ENCODE data around the gene PRKCZ.

Gene PRKCZ

DNA sequence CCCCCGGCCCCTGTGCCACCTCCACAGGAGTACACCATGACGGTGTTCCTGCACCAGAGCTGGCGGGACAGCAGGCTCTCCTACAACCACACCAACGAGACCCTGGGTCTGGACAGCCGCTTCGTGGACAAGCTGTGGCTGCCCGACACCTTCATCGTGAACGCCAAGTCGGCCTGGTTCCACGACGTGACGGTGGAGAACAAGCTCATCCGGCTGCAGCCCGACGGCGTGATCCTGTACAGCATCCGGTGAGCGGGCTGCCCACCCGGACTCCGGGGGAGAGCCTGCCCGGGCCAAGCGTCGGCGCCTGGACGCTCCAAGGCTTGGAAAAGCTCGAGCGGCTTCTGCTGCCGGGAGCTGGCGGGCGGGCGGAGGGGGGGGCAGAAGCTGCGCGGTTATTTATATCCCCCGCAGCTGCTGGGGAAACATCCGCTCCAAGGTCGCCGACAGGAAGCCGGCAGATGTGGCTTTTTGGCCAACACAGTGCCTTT is 24.7 kb upstream of the PRKCZ start:
- no peak for TF ChIP-seq EZH2phosphoT487 (IDR thresholded peaks at IDR 0.05; ENCODE audit: low read depth)
- TF ChIP-seq, protein P1, sequence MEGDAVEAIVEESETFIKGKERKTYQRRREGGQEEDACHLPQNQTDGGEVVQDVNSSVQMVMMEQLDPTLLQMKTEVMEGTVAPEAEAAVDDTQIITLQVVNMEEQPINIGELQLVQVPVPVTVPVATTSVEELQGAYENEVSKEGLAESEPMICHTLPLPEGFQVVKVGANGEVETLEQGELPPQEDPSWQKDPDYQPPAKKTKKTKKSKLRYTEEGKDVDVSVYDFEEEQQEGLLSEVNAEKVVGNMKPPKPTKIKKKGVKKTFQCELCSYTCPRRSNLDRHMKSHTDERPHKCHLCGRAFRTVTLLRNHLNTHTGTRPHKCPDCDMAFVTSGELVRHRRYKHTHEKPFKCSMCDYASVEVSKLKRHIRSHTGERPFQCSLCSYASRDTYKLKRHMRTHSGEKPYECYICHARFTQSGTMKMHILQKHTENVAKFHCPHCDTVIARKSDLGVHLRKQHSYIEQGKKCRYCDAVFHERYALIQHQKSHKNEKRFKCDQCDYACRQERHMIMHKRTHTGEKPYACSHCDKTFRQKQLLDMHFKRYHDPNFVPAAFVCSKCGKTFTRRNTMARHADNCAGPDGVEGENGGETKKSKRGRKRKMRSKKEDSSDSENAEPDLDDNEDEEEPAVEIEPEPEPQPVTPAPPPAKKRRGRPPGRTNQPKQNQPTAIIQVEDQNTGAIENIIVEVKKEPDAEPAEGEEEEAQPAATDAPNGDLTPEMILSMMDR (IDR thresholded peaks at IDR 0.05; ENCODE audit: low read depth, low read length) = no peak

DNA sequence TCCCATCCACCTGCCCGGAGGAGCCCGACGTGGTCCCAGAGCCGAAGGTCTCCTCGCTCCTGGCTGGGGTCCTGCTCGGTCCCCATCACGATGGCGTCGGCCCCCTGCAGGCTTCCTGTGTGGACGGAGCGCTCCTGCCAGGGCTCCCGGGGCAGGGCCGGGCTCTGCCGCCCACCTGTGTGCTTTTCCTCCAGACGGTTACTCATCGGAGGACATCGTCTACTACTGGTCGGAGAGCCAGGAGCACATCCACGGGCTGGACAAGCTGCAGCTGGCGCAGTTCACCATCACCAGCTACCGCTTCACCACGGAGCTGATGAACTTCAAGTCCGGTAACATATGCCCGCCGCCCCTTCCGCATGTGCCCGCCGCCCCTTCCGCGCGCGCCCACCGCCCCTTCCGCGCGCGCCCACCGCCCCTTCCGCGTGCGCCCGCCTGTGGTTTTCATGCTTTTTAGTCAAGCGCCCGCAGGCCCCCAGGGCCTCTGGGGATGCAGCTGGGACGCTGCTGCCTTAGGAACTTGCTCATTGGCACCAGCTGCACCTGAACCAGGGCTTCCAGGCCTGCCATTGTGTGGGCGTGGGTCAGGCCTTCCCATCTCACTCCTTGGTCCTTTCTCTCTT is 22.1 kb upstream of the PRKCZ start:
- no peaks in the 10 kb centered on the region for H3K9me3 ChIP-seq (ENCODE audit: insufficient read depth, low read length)
- no peaks in the 10 kb centered on the region for H3K36me3 ChIP-seq (replicated peaks; ENCODE audit: low read depth, low read length)
- H3K4me3 ChIP-seq (ENCODE audit: low read length) = no peak overlapping the region
- no peaks in the 10 kb centered on the region for H4K20me1 ChIP-seq (ENCODE audit: insufficient read depth, low read length)
- H3K9ac ChIP-seq (ENCODE audit: low read length) = no peak overlapping the region
- H3K27ac ChIP-seq (ENCODE audit: low read length) = no peak overlapping the region
- no peaks in the 10 kb centered on the region for H3K4me1 ChIP-seq (ENCODE audit: low read length)
- TF ChIP-seq EZH2phosphoT487 (IDR thresholded peaks at IDR 0.05; ENCODE audit: low read depth) = no peak
- TF ChIP-seq, protein P1 (IDR thresholded peaks at IDR 0.05; ENCODE audit: low read depth, low read length) = no peak
- peaks cover 14% of the 10 kb centered on the region; the same call in 1 of the 2 replicates for H3K27me3 ChIP-seq (ENCODE audit: low read depth, low read length)
- H2AFZ ChIP-seq (ENCODE audit: low read depth, low read length) = no peak overlapping the region
- H3K79me2 ChIP-seq (ENCODE audit: low read length) = no peaks in the 10 kb centered on the region
- H3K4me2 ChIP-seq (ENCODE audit: low read length) = no peak overlapping the region

More for the DNA sequence above, 24.7 kb upstream of the PRKCZ start:
- Histone ChIP-seq H3K79me2 (ENCODE audit: low read length) (no peaks in the 10 kb centered on the region), H3K4me1 (ENCODE audit: low read length) (no peaks in the 10 kb centered on the region), H3K27me3 (ENCODE audit: low read depth, low read length) (no peaks in the 10 kb centered on the region), H2AFZ (ENCODE audit: low read depth, low read length) (no peak overlapping the region), H3K36me3 (replicated peaks; ENCODE audit: low read depth, low read length) (no peaks in the 10 kb centered on the region), H3K4me3 (ENCODE audit: low read length) (no peak overlapping the region), H3K4me2 (ENCODE audit: low read length) (no peak overlapping the region), H3K27ac (ENCODE audit: low read length) (no peak overlapping the region), H3K9me3 (ENCODE audit: insufficient read depth, low read length) (no peaks in the 10 kb centered on the region), H3K9ac (ENCODE audit: low read length) (no peak overlapping the region), H4K20me1 (ENCODE audit: insufficient read depth, low read length) (no peaks in the 10 kb centered on the region)

GRCh38 chr1:2028870-2029560 is 21.2 kb upstream of the PRKCZ start:
- Histone ChIP-seq H3K79me2 (ENCODE audit: low read length) (no peaks in the 10 kb centered on the region), H3K9ac (ENCODE audit: low read length) (no peak overlapping the region), H3K27ac (ENCODE audit: low read length) (no peak overlapping the region), H2AFZ (ENCODE audit: low read depth, low read length) (no peak overlapping the region), H4K20me1 (ENCODE audit: insufficient read depth, low read length) (no peaks in the 10 kb centered on the region), H3K4me2 (ENCODE audit: low read length) (no peak overlapping the region), H3K4me1 (ENCODE audit: low read length) (no peaks in the 10 kb centered on the region), H3K9me3 (ENCODE audit: insufficient read depth, low read length) (no peaks in the 10 kb centered on the region), H3K4me3 (ENCODE audit: low read length) (no peak overlapping the region), H3K27me3 (ENCODE audit: low read depth, low read length) (peaks cover 14% of the 10 kb centered on the region; the same call in 1 of the 2 replicates), H3K36me3 (replicated peaks; ENCODE audit: low read depth, low read length) (no peaks in the 10 kb centered on the region)
- TF ChIP-seq EZH2phosphoT487 (IDR thresholded peaks at IDR 0.05; ENCODE audit: low read depth) = no peak
- TF ChIP-seq, protein P1 (IDR thresholded peaks at IDR 0.05; ENCODE audit: low read depth, low read length) = no peak

GRCh38 chr1:2029561-2029960 is 20.6 kb upstream of the PRKCZ start:
- H3K4me1 ChIP-seq (ENCODE audit: low read length) = no peaks in the 10 kb centered on the region
- no peak overlapping the region for H3K4me3 ChIP-seq (ENCODE audit: low read length)
- H3K36me3 ChIP-seq (replicated peaks; ENCODE audit: low read depth, low read length) = no peaks in the 10 kb centered on the region
- H2AFZ ChIP-seq (ENCODE audit: low read depth, low read length) = no peak overlapping the region
- peaks cover 14% of the 10 kb centered on the region; the same call in 1 of the 2 replicates for H3K27me3 ChIP-seq (ENCODE audit: low read depth, low read length)
- H3K4me2 ChIP-seq (ENCODE audit: low read length) = no peak overlapping the region
- H3K79me2 ChIP-seq (ENCODE audit: low read length) = no peaks in the 10 kb centered on the region
- H4K20me1 ChIP-seq (ENCODE audit: insufficient read depth, low read length) = no peaks in the 10 kb centered on the region
- H3K9ac ChIP-seq (ENCODE audit: low read length) = no peak overlapping the region
- H3K27ac ChIP-seq (ENCODE audit: low read length) = no peak overlapping the region
- H3K9me3 ChIP-seq (ENCODE audit: insufficient read depth, low read length) = no peaks in the 10 kb centered on the region
- TF ChIP-seq, protein P1 (IDR thresholded peaks at IDR 0.05; ENCODE audit: low read depth, low read length) = no peak
- no peak for TF ChIP-seq EZH2phosphoT487 (IDR thresholded peaks at IDR 0.05; ENCODE audit: low read depth)

Measured in OCI-LY3 (cell line).